ACC112 (cell line): ENCODE results near the gene TBC1D9.
A peak's percentile ranks its signal among the peaks of the same experiment; 100 is the strongest.

Source experiments
- H2AFZ ChIP-seq: fragments of 200-600 bp; sonication (generic); one replicate; pipeline ENCODE4 v1.6.0; 2017; ENCODE audit warnings: antibody characterized with exemption, low read length; ENCODE audit not compliant: unreplicated experiment
- H3K27ac ChIP-seq: fragments of 200-600 bp; sonication (generic); 2 replicates; pipeline ENCODE4 v1.5.1; 2014; ENCODE audit warnings: low read depth, mild to moderate bottlenecking, antibody characterized with exemption, low read length, moderate library complexity
- H3K27me3 ChIP-seq: fragments of 200-600 bp; sonication (generic); 2 replicates; pipeline ENCODE4 v1.6.1; 2014; ENCODE audit warnings: mild to moderate bottlenecking, antibody characterized with exemption, low read length, moderate library complexity, mixed read lengths; ENCODE audit not compliant: insufficient read depth
- H3K36me3 ChIP-seq: fragments of 200-600 bp; sonication (generic); 2 replicates; pipeline ENCODE4 v1.6.1; 2016; ENCODE audit warnings: mild to moderate bottlenecking, antibody characterized with exemption, low read length, moderate library complexity, mixed read lengths; ENCODE audit not compliant: insufficient read depth
- H3K4me1 ChIP-seq: fragments of 200-600 bp; sonication (generic); one replicate; pipeline ENCODE4 v1.6.1; 2016; ENCODE audit warnings: low read length, mixed read lengths; ENCODE audit not compliant: insufficient read depth, unreplicated experiment, control insufficient read depth
- H3K4me3 ChIP-seq: fragments of 200-600 bp; sonication (generic); 2 replicates; pipeline ENCODE4 v1.5.1; 2014; ENCODE audit warnings: mild to moderate bottlenecking, low read depth, low read length
- H3K79me2 ChIP-seq: fragments of 200-600 bp; sonication (generic); one replicate; pipeline ENCODE4 v1.6.0; 2016; ENCODE audit warnings: low read length; ENCODE audit not compliant: control insufficient read depth, unreplicated experiment, insufficient read depth

Gene TBC1D9

DNA sequence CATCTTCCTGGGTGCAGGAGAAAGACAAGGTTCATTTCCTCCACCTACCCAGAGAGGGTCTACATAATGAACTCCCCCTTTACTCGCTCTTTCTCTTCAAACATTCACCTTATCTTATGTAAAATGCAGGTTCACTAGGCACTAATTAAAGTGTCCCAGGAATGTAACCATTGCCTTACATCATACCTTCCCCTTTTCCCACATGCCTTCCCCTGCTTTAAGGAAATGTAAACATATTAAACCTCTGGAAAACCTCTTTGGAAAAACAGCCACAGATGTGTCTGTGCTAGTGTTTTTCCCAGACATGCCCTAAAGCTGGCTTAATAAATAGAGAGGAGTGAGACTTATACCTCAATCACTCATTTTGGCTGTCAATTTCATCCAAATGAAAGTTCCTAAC is 15.8 kb downstream of the TBC1D9 start:
- Histone ChIP-seq H3K4me3 (no peak overlapping the region), H3K27ac (no peak overlapping the region), H3K36me3 (no peaks in the 10 kb centered on the region), H3K27me3 (no peaks in the 10 kb centered on the region), H2AFZ (no peak overlapping the region), H3K4me1 (peaks cover 41% of the 10 kb centered on the region), H3K79me2 (peaks cover 36% of the 10 kb centered on the region)

DNA sequence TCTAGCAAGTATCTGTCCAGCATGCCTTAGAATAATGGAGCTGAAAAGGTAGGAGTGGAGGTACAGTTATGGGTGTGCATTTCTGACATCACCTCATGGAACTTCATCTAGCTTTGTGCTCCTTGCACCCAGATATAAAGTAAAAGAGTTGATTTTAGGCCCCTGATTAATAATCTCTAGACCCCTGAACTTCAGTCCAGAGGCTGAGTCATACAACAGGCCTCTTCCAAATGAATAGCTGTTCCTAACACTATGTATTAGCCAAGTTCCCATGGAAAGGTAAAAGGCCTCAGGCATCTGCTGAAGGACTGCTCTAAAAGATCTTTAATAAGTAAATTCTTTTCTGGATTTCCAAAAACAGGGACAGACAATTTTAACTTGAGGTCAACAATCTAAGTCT is 16.2 kb downstream of the TBC1D9 start:
- Histone ChIP-seq H3K4me3 (no peak overlapping the region), H3K27ac (no peak overlapping the region), H3K36me3 (no peaks in the 10 kb centered on the region), H3K4me1 (peaks cover 41% of the 10 kb centered on the region), H3K79me2 (peaks cover 38% of the 10 kb centered on the region), H2AFZ (no peak overlapping the region), H3K27me3 (no peaks in the 10 kb centered on the region)

DNA sequence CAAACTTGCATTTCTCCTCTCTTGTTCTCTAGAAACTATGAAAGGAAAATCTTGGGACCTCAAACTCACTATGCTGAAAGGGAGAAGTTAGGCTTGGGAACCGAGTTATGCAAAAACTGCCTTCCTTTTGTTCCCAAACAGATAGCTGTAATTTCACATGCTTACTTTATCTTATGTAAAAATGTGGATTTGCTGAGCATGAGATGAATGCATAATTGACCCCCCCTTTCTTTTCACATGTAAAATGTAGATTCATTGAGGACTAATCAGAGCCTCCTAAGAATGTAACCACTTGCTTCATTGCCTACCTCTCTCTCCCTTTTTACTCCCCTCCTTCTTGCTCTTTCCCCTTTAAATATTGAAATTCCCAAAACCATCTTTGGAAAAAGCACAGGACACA is 18.0 kb downstream of the TBC1D9 start:
- Histone ChIP-seq H3K27ac (no peak overlapping the region), H3K27me3 (no peaks in the 10 kb centered on the region), H3K79me2 (peaks cover 32% of the 10 kb centered on the region), H3K36me3 (no peaks in the 10 kb centered on the region), H3K4me3 (no peak overlapping the region), H2AFZ (no peak overlapping the region), H3K4me1 (peaks cover 34% of the 10 kb centered on the region)

DNA sequence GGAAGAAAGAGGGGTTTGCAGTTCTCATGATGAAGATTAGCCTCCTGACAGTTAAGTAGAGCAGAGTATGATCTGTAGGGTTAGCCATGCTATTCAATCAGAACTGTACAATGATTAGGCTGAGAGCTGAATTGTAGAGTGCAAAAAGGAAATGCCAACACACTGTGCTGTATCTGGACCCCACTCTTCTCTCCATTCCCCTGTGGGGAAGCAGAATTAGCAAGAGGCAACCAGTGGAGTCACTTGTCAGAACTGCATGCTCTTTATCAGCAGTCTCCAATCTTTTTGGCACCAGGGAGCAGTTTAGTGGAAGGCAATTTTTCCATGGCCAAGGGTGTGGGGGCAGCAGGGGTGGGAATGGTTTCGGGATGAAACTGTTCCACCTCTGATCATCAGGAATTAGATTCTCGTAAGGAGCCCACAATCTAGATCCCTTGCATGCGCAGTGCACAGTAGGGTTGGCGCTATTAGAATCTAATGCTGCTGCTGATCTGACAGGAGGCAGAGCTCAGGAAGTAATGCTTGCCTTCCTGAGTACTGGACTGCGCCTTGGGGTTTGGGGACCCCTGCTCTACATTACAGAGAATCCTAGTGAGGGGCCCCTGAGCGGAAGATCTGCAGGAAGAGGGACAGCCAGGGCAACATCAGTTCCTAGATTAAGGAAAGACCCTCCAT is 19.4 kb downstream of the TBC1D9 start:
- peaks cover 27% of the 10 kb centered on the region for H3K79me2 ChIP-seq
- peaks cover 23% of the 10 kb centered on the region for H3K4me1 ChIP-seq
- no peak overlapping the region for H3K27ac ChIP-seq
- no peaks in the 10 kb centered on the region for H3K36me3 ChIP-seq
- no peaks in the 10 kb centered on the region for H3K27me3 ChIP-seq
- H3K4me3 ChIP-seq: no peak overlapping the region
- H2AFZ ChIP-seq: no peak overlapping the region

DNA sequence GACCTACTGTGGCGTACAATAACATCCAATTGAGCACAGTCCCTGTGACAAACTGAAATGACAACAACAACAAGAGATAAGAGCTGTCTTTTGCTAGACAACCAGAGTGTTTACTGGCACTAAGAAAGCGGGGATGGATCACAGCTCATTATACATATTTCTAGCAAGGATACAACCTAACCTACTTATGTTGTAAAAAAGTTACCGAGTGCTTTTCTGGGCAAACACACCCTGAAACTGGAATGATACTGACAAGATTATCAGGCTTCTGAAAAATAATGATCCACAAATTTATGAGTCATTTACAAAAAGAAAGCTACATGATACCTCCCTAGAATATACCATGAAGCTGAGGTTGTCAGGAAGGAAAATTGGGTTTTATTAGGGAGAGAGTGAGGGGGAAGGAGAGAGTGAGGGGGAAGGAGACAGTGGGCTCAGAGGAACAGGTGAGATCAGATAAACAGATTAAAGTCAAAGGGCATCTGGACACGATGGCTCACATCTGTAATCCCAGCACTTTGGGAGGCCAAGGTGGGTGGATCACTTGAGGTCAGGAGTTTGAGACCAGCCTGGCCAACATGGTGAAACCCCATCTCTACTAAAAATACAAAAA is 20.3 kb downstream of the TBC1D9 start:
- peaks cover 20% of the 10 kb centered on the region for H3K4me1 ChIP-seq
- no peaks in the 10 kb centered on the region for H3K27me3 ChIP-seq
- no peaks in the 10 kb centered on the region for H3K36me3 ChIP-seq
- H3K4me3 ChIP-seq: no peak overlapping the region
- no peak overlapping the region for H2AFZ ChIP-seq
- peaks cover 27% of the 10 kb centered on the region for H3K79me2 ChIP-seq
- H3K27ac ChIP-seq: no peak overlapping the region

DNA sequence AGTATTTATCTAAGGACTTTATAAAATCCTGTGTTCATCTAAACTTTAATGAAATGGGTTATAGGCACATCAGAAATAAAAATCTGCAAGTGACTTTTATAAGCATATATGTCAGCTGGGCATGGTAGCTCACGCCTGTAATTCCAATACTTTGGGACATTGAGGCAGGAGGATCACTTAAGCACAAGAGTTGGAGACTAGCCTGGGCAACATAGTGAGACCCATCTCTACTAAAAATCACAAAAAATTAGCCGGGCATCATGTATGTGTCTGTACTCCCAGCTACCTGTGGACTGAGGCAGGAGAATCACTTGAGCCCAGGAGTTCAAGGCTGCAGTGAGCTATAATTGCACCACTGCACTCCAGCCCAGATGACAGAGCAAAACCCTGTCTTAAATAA is 20.9 kb downstream of the TBC1D9 start:
- no peak overlapping the region for H3K27ac ChIP-seq
- peaks cover 27% of the 10 kb centered on the region for H3K79me2 ChIP-seq
- H3K36me3 ChIP-seq: no peaks in the 10 kb centered on the region
- no peak overlapping the region for H2AFZ ChIP-seq
- no peak overlapping the region for H3K4me3 ChIP-seq
- no peaks in the 10 kb centered on the region for H3K27me3 ChIP-seq
- peaks cover 20% of the 10 kb centered on the region for H3K4me1 ChIP-seq

DNA sequence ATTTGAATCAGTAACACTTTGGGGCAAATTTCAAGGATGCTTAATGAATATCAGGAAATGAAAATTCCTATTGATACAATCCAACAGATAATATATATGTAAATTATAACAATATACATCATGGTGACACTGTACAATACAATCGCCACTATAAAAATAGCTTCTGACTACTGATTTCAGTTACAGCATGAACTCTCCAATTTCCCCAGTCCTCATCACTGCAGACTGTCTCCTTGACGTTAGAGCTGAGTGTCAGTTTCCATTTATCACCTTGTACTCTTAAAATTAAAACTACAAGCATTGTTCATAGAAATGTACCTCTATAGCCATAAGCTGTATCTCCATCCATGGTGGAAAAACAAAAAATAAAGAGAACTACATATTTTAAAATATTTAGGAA is 23.4 kb downstream of the TBC1D9 start:
- no peak overlapping the region for H2AFZ ChIP-seq
- H3K27me3 ChIP-seq: no peaks in the 10 kb centered on the region
- H3K36me3 ChIP-seq: no peaks in the 10 kb centered on the region
- H3K4me1 ChIP-seq: peaks cover 38% of the 10 kb centered on the region
- H3K4me3 ChIP-seq: no peak overlapping the region
- H3K79me2 ChIP-seq: peaks cover 21% of the 10 kb centered on the region
- H3K27ac ChIP-seq: no peak overlapping the region

DNA sequence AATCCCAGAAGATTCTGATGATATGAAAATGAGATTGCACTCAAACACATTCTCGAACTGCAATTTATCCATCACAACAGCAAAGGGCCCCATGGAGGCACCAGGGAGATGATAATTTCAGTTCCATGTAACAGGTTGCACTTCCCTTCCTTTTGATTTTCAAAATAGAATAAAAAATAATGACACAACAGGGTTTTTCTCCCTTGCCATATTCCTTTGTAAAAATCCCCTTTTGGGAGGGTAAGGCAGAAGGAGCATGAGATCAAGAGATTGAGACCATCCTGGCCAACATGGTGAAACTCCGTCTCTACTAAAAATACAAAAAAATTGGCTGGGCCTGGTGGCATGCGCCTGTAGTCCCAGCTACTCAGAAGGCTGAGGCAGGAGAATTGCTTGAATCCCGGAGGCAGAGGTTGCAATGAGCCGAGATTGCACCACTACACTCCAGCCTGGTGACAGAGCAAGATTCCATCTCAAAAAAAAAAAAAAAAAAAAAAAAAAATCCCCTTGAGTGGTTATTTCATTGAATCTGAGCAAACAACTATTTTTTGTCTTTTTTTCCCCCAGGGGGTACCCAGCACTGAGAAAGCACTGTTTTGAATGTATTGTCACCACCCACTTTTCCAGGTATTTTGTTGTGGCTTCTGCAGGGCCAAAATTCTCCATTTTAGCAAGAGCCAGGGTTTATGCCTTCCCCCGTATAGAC is 26.7 kb downstream of the TBC1D9 start:
- no peak overlapping the region for H2AFZ ChIP-seq
- no peaks in the 10 kb centered on the region for H3K36me3 ChIP-seq
- no peak overlapping the region for H3K4me3 ChIP-seq
- H3K4me1 ChIP-seq: peaks cover 44% of the 10 kb centered on the region
- H3K27ac ChIP-seq: no peak overlapping the region; the same call in 1 of the 2 replicates
- H3K27me3 ChIP-seq: no peaks in the 10 kb centered on the region
- peaks cover 20% of the 10 kb centered on the region for H3K79me2 ChIP-seq

DNA sequence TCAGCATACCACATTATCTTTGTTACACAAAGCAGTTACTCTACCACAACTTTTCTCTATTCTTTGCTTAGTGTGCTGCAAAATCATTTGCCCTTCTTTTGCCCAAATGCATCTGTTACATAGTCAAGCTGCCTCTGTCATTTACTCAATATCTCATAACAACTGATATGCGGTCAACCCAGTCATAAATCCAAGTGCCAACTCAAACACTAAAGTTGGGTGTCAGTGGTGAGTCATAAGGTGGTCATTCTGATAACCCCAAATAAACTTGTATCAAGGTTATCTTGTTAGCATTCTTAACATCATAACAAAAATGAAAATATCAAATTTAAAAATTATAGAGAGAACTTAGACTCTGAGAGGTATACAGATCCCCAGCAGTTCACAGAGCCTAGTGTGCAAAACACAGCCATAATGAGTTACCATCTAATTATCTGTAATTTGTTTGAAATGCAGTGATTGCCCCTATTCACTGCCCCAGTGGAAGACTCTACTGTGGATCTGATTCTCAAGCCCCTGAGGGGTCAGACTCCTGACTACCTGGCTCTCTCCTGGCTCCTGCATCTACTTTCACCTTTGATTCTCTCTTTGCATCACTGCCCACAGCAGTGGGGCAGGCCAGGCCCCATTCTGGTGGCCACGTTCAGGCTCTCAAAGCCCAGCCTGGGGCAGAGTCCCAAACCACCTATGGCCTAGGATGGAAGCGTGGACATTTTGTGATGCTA is 29.2 kb downstream of the TBC1D9 start:
- H3K27ac ChIP-seq: peak overlapping the region; percentile 2; the same call in 1 of the 2 replicates
- no peaks in the 10 kb centered on the region for H3K36me3 ChIP-seq
- H3K79me2 ChIP-seq: peaks cover 26% of the 10 kb centered on the region

DNA sequence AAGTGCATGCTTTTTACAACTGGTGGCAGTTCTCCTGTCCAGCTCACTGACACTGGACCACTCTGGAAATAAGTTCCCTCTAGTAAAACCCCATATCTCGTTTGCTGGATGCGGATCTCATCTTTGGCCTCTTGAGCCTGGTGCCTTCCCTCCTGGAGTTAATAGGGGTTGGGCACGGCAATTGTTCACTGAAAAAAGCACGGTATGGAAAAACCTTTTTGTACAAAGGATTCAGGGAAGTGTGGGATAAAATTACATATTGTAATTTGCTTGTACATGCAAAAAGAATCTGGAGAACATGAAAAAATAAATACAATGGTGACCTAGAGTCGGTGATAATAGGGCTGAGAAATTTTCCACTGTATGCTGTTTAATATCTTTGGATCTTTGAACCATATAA is 30.6 kb downstream of the TBC1D9 start:
- no peak overlapping the region for H3K4me3 ChIP-seq
- H3K4me1 ChIP-seq: peaks cover 44% of the 10 kb centered on the region
- no peaks in the 10 kb centered on the region for H3K27me3 ChIP-seq
- no peak overlapping the region for H2AFZ ChIP-seq
- H3K79me2 ChIP-seq: peaks cover 22% of the 10 kb centered on the region
- no peaks in the 10 kb centered on the region for H3K36me3 ChIP-seq
- H3K27ac ChIP-seq: no peak overlapping the region

More for the DNA sequence above, 29.2 kb downstream of the TBC1D9 start:
- H2AFZ ChIP-seq: no peak overlapping the region
- no peak overlapping the region for H3K4me3 ChIP-seq
- H3K4me1 ChIP-seq: peaks cover 44% of the 10 kb centered on the region
- H3K27me3 ChIP-seq: no peaks in the 10 kb centered on the region
